OCI-LY7 (cell line): ENCODE results near the gene PRR12. TPM values are rescaled to one million over a fixed set of nuclear protein-coding genes. Genes with fewer than 3 reads are reported as not detected.

Experiments used
- BruUV-seq: library from RNA; stranded (reverse); fragments of 400-500 nt; replicated peaks from 2 replicates; lab custom pipeline; 2021; lab: Mats Ljungman, UMichigan
- CTCF ChIA-PET: fragments of 300-600 bp; sonication (Branson Sonifier 250); formaldehyde crosslinking; loops from one replicate; lab custom pipeline; 2022; ENCODE audit warnings: antibody characterized with exemption; ENCODE audit not compliant: unreplicated experiment; lab: Charles Lee
- POLR2A ChIA-PET: fragments of 300-600 bp; sonication (Branson Sonifier 250); formaldehyde crosslinking; loops from one replicate; lab custom pipeline; 2022; ENCODE audit warnings: antibody characterized with exemption; lab: Charles Lee
- DNase-seq: peaks from one replicate; pipeline ENCODE4 v3.0.0-alpha.2; 2015; ENCODE audit warnings: low spot score
- H2AFZ ChIP-seq: fragments of 200-600 bp; sonication (generic), shearing (Covaris generic); 2 replicates; pipeline ENCODE4 v1.6.1; 2014; ENCODE audit warnings: mild to moderate bottlenecking, antibody characterized with exemption, low read length, moderate library complexity
- H3K27ac ChIP-seq: fragments of 200-600 bp; sonication (generic); 2 replicates; pipeline ENCODE4 v1.5.1; 2014; ENCODE audit warnings: mixed run types, low read depth, mild to moderate bottlenecking, moderate library complexity, low read length, inconsistent platforms; ENCODE audit not compliant: poor library complexity, severe bottlenecking
- H3K36me3 ChIP-seq: fragments of 200-600 bp; sonication (generic); 2 replicates; pipeline ENCODE4 v1.6.1; 2014; ENCODE audit warnings: mild to moderate bottlenecking, antibody characterized with exemption, low read length, moderate library complexity, mixed read lengths; ENCODE audit not compliant: insufficient read depth
- H3K4me1 ChIP-seq: fragments of 200-600 bp; sonication (generic); 2 replicates; pipeline ENCODE4 v1.5.1; 2014; ENCODE audit warnings: mild to moderate bottlenecking, low read length; ENCODE audit not compliant: insufficient read depth, poor library complexity, severe bottlenecking
- H3K4me2 ChIP-seq: fragments of 200-600 bp; sonication (generic); 2 replicates; pipeline ENCODE4 v1.6.1; 2014; ENCODE audit warnings: mild to moderate bottlenecking, low read length
- H3K4me3 ChIP-seq: fragments of 200-600 bp; sonication (generic); 2 replicates; pipeline ENCODE4 v1.5.1; 2014; ENCODE audit warnings: mild to moderate bottlenecking, low read depth, low read length; ENCODE audit not compliant: poor library complexity, severe bottlenecking
- H3K79me2 ChIP-seq: fragments of 200-600 bp; sonication (generic); 2 replicates; pipeline ENCODE4 v1.6.1; 2016; ENCODE audit warnings: low read depth, mild to moderate bottlenecking, low read length, moderate library complexity, mixed read lengths; ENCODE audit not compliant: insufficient read depth
- H3K9me2 ChIP-seq: fragments of 200-600 bp; sonication (generic); 2 replicates; pipeline ENCODE4 v1.6.1; 2016; ENCODE audit warnings: mild to moderate bottlenecking, low read length, mixed read lengths; ENCODE audit not compliant: insufficient read depth
- H3K9me3 ChIP-seq: fragments of 200-600 bp; sonication (generic); 2 replicates; pipeline ENCODE4 v1.6.1; 2014; ENCODE audit warnings: mild to moderate bottlenecking, mixed run types, low read length, mixed read lengths
- H4K20me1 ChIP-seq: fragments of 200-600 bp; sonication (generic); 2 replicates; pipeline ENCODE4 v1.6.1; 2014; ENCODE audit warnings: mild to moderate bottlenecking, antibody characterized with exemption, low read length, moderate library complexity, mixed read lengths; ENCODE audit not compliant: insufficient read depth
- CTCF ChIP-seq: fragments of 200-600 bp; sonication (generic); conservative IDR thresholded peaks from 2 replicates; pipeline ENCODE4 v1.5.1; 2014; ENCODE audit warnings: mild to moderate bottlenecking, antibody characterized with exemption, low read length, moderate library complexity, mixed read lengths
- EZH2phosphoT487 ChIP-seq: fragments of 200-600 bp; sonication (generic); IDR thresholded peaks from 2 replicates; pipeline ENCODE4 v1.6.1; 2018; ENCODE audit warnings: low read depth, borderline replicate concordance, mild to moderate bottlenecking, mixed run types, antibody characterized with exemption, low read length, moderate library complexity, mixed read lengths
- intact Hi-C: fragments of 100-400 bp; cut with micrococcal nuclease; formaldehyde crosslinking; loops from one replicate; pipeline ENCODE4 v1.10.0; 2022; ENCODE audit not compliant: unreplicated experiment
- total RNA-seq, 2 experiments: library from RNA; depleted of rRNA in 1 of 2; stranded (reverse); fragments of >200 nt in 1 of 2; shearing (Covaris generic) in 1 of 2; gene quantifications; 2 replicates each; pipeline ENCODE4 v1.2.3, GENCODE V29; 2014 to 2022

PRR12 gene
- total RNA-seq, 2 experiments from 2014 or later: 6.5 to 32.8 TPM

- Histone ChIP-seq H3K27ac (no peak overlapping the region), H3K4me3 (no peak overlapping the region), H3K79me2 (peaks cover 9% of the 10 kb centered on the region; the same call in 1 of the 2 replicates), H3K9me2 (no peaks in the 10 kb centered on the region), H2AFZ (no peak overlapping the region), H3K4me2 (no peak overlapping the region), H3K36me3 (peaks cover 95% of the 10 kb centered on the region), H4K20me1 (peaks cover 6% of the 10 kb centered on the region; the same call in 1 of the 2 replicates), H3K4me1 (no peaks in the 10 kb centered on the region), H3K9me3 (no peaks in the 10 kb centered on the region)
- TF ChIP-seq EZH2phosphoT487 (no peak), CTCF (no peak)
- CTCF ChIA-PET: no interaction called here
- intact Hi-C loops: no loop called here
- no TSS peak for BruUV-seq
- POLR2A ChIA-PET: no interaction called here
- no peak for DNase-seq
These were observed 11.8 kb downstream of the PRR12 start for GRCh38 chr19:49602806-49603205.

- no peak overlapping the region for H2AFZ ChIP-seq
- 0 out of 2 replicates have a peak, but pooled peaks cover 6% of the 10 kb centered on the region for H4K20me1 ChIP-seq
- no peak for DNase-seq
- no peak overlapping the region for H3K4me2 ChIP-seq
- H3K9me2 ChIP-seq: no peaks in the 10 kb centered on the region
- TF ChIP-seq EZH2phosphoT487 (no peak), CTCF (no peak)
- H3K27ac ChIP-seq: no peak overlapping the region
- H3K9me3 ChIP-seq: no peaks in the 10 kb centered on the region
- ChIA-PET CTCF (no interaction called here), POLR2A (no interaction called here)
- no peak overlapping the region for H3K4me3 ChIP-seq
- intact Hi-C loops: no loop called here
- H3K4me1 ChIP-seq: no peaks in the 10 kb centered on the region
- BruUV-seq: no TSS peak
- H3K36me3 ChIP-seq: peaks cover 98% of the 10 kb centered on the region
- H3K79me2 ChIP-seq: peaks cover 13% of the 10 kb centered on the region; the same call in 1 of the 2 replicates
These were observed 14.6 kb downstream of the PRR12 start for GRCh38 chr19:49605605-49606004.

GRCh38 chr19:49609499-49610092 is 18.6 kb downstream of the PRR12 start:
- no TSS peak for BruUV-seq
- Histone ChIP-seq H3K9me2 (no peaks in the 10 kb centered on the region), H3K27ac (no peak overlapping the region), H3K4me3 (no peak overlapping the region), H3K36me3 (peaks cover 90% of the 10 kb centered on the region), H4K20me1 (no peaks in the 10 kb centered on the region), H3K79me2 (0 out of 2 replicates have a peak, but pooled peaks cover 8% of the 10 kb centered on the region), H3K9me3 (no peaks in the 10 kb centered on the region), H3K4me1 (no peaks in the 10 kb centered on the region), H3K4me2 (no peak overlapping the region), H2AFZ (no peak overlapping the region)
- no peak for DNase-seq
- intact Hi-C loops: no loop called here
- TF ChIP-seq CTCF: no peak
- no peak for TF ChIP-seq EZH2phosphoT487
- CTCF ChIA-PET: no interaction called here
- POLR2A ChIA-PET: no interaction called here
